GM19452 (cell line): ENCODE measurements around the gene LYPLAL1.

Experiments used
- ATAC-seq: cut with Tn5 transposase; IDR thresholded peaks from one replicate; pipeline ENCODE4 v1.9.1; 2021; ENCODE audit not compliant: unreplicated experiment

LYPLAL1 gene

DNA sequence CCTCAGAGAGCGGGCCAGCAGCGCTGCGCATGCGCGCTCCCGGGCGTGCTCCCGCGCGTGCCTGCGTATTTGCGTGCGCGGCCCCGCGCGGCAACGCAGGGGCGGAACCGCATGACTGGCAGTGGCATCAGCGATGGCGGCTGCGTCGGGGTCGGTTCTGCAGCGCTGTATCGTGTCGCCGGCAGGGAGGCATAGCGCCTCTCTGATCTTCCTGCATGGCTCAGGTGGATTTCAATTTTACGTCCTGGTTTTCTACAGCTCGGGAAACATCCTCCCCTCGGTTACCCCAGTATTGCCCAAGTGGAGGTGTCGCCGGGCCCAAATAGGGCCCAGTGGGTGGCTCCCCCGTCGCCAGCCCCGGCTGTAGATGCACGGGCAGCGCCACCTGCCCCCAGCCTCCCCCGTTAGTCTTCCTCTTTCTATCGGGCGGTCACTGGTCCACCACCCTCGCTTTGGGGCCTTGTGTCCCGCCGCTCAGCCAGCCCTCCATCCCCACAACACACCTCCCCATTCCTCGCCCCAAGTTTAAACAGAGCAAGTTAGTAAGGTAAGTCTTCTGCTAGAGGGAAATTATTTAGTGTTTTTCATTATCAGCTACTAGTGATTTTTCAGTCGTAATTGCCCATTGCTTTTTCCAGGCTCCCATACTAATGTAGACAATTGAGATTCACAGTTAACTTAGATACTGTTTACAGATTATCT, at the start of gene LYPLAL1:
Gene LYPLAL1, plus strand, starts transcription at position 121 of the 702 bp plus-strand sequence. Its CDS starts 13 bp downstream, at position 134.
- peak; percentile 72 for ATAC-seq

GRCh38 chr1:219124163-219124562, 49.5 kb upstream of the LYPLAL1 start:
- ATAC-seq = no peak

GRCh38 chr1:219125342-219125741, 48.3 kb upstream of the LYPLAL1 start:
- ATAC-seq = no peak

DNA sequence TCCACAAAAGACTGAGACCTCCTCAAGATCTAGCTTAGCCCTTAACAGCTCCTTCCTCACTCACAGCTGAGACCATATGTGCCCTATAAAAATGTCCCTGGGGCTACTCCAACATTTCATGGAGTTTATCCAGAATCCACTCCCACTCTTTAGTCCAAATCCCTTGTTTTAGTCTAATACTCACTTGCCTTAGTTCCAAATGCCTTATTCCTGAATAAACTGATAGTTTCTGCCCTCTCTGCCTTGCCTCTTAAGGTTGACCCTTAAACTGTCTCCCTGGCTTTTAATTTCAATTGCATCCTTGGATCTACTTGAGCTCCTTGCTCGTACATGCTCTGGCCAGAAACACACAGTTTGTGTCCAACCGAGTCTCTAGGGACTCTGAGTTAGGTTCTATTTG, 47.3 kb upstream of the LYPLAL1 start:
- ATAC-seq = no peak

DNA sequence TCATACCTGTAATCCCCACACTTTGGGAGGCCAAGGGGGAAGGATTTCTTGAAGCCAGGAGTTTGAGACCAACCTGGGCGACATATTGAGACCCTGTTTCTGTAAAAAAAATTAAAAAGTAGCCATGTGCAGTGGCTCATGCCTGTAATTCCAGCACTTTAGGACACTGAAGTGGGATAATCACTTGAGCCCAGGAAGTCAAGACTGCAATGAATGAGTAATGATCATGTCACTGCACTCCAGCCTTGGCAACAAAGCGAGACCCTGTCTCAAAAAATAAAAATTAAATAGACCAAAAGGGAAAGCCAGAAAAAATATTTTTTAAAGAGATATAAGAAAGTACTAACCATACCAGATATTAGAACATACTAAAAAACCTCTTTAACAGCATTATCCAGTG, 44.7 kb upstream of the LYPLAL1 start:
- no peak for ATAC-seq

- no peak for ATAC-seq
These were observed 43.2 kb upstream of the LYPLAL1 start for GRCh38 chr1:219130366-219130935.

GRCh38 chr1:219132939-219133338, 40.7 kb upstream of the LYPLAL1 start:
- no peak for ATAC-seq

GRCh38 chr1:219138747-219139146, 34.9 kb upstream of the LYPLAL1 start:
- peak; percentile 74 for ATAC-seq

DNA sequence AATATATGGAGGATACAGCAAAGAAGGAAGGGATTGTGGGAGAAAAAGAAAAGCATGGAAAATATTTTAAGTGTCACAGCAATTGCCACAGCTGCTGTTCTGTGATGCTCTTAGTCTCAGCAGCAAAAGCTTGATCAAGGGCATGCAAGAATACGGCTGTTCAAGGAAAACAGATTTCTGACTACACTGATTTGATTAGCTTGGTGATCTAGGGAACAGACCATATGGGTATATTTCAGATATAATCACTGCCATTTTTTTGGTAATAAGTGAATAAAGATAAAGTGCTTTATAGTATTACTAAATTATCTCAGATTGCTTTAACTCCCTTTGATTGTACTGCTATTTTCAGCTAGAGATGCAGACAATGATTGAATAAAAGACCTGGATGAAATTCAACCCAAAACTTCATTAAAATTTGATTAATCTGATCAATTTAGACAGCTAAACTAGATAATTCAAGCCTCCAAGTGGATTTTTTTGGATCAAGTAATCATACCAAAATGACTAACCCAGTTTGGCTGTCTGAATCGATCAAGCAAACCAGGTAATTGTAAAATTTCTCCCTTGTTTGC, 33.3 kb upstream of the LYPLAL1 start:
- ATAC-seq = no peak

GRCh38 chr1:219143735-219144134, 29.9 kb upstream of the LYPLAL1 start:
- ATAC-seq = no peak

DNA sequence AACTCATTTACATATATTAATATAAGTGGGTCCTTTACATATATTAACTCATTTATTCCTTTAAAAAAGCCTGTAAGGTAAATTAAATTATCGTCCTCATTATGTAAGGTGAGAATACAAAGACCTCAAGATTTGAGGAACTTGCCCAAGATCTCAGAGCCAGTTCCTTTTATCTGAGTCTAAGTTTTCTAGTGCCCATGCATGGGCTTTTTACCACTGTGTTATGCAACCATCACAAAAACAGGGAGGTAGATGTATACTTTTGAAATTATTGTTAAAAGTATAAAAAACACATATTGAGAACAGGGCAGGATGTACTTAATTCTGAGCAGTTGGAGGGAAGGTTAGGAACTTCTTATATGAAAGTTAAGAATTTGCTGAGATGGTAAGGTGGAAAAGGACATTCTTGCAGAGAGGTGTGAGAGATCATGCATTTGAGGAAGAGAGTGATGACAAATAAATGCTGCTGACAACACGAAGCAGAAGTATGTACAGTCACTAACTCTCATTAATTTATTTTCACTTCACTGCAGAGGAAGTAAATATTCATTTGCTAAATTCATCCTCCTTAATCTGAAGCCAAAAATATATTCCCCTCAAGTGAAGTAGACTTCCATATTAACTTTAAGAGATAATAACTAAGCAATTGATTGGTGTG, 28.9 kb upstream of the LYPLAL1 start:
- no peak for ATAC-seq

GRCh38 chr1:219147571-219148019, 26.1 kb upstream of the LYPLAL1 start:
- ATAC-seq = no peak

GRCh38 chr1:219149009-219149577, 24.6 kb upstream of the LYPLAL1 start:
- ATAC-seq = no peak

DNA sequence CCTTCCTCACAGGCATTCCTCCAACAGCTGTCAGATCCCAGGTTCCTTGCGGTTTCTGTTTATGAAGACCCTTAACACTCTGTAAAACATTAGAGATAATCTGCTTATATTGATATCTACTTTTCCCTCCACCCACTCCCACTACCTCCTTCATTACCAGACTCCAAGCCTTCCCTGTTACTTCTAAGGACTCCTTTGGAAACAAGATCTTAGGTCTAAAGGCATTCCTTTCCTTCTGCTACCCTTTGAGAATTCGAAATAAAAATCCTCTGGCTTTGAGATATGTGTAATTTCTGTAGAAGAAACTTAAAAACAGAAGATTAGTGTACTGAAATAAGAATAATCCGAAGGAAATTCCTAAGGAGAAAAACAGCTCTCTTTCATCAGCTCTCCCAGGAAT, 23.7 kb upstream of the LYPLAL1 start:
- no peak for ATAC-seq

DNA sequence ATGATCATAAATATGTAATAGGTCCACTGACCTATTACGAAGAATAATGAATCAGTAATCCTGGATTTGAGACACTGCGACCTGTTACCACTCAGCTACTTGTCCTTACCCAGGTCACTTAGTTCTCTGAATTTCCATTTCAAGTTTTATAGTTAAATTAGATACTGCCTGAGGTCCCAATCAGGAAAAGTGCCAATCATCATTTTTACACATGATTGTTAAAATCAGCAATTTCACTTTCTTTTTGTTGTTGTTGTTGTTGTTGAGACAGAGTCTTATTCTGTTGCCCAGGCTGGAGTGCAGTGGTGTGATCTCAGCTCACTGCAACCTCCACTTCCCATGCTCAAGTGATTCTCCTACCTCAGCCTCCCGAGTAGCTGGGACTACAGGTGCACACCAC, 22.8 kb upstream of the LYPLAL1 start:
- ATAC-seq = no peak

- ATAC-seq = no peak
These were observed 22.2 kb upstream of the LYPLAL1 start for GRCh38 chr1:219151467-219151866.

- ATAC-seq = no peak
These were observed 20.9 kb upstream of the LYPLAL1 start for GRCh38 chr1:219152751-219153150.

DNA sequence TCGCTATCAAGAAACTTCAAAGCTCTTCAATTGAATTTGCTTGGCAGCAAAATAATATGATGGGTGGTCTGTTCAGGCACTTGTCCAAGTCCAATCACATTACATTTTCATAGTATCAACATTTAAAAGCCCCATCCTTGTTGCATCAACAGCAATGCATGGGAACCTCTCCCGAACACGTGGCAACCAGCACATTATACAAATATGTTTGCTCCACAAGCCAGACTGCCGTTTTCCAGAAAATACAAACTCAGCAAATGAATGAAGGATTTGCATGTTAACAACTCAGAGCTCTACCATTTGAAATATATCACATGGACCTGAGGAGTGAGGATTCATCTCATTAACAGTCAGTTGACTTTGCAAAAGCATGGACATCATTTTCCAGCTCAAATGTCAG, 20.0 kb upstream of the LYPLAL1 start:
- ATAC-seq = no peak

- ATAC-seq = no peak
These were observed 18.5 kb upstream of the LYPLAL1 start for GRCh38 chr1:219155135-219155534.

DNA sequence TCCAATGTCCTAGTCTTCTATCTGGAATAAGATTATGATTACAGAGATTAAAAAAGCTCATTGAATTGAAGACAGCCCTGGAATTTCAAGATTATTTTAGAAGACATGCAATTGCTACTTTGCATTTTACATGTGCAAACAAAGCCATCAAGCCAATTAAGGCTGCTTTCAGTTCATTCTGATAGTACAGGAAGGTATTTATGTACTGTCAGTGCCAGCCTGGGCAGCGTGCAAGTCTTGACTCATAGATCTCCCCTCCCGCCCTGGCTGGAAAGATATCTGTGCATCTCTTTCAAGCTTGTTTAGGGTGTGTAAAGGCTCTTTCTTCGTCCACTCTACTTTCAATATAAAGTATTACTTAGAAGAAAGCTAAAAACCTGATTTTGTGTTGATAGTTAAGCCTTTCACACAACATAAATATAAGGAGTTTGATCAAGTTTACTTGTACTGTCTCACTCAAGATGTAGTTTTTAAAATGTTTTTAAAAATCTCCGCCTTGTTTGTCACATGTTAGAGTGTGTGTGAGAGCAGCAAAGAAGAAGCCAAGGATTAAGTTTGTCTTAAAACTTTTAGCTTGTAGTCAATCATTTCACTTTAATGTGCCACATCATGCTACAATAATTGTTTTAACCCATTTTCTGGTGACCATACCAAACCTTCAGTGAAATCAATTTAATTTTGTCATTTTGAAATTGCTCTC, 13.6 kb upstream of the LYPLAL1 start:
- peak; percentile 73 for ATAC-seq

DNA sequence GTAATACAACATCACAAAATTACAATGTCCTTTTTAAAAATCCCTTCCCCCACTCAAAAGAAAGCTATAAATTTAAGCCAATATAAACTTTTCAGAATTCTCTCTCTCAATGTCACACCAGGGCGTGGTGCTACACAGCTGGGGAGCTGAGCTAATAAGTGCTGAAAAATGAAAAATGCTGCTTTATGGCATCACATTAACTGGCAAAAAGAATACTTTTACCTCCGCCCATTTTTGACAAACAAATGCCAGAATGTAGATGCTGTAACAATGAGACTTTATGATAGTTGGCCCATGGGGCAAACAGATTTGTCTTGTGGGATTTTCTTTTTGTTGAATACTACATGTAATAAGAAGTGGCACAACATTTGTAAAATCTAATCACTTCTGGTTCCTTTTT, 12.7 kb upstream of the LYPLAL1 start:
- no peak for ATAC-seq
